Parathyroid adenoma (tissue), 2 donors: ENCODE data around the gene MEOX1.

Experiments
- H2AFZ ChIP-seq: fragments of 300-600 bp; sonication (generic); one replicate; pipeline ENCODE4 v1.7.0; 2017; ENCODE audit warnings: antibody characterized with exemption, mild to moderate bottlenecking
- H3K27ac ChIP-seq: fragments of 300-600 bp; sonication (generic); one replicate; pipeline ENCODE4 v1.7.0; 2017
- H3K27me3 ChIP-seq: fragments of 300-600 bp; sonication (generic); one replicate; pipeline ENCODE4 v1.7.0; 2017; ENCODE audit warnings: low read length; ENCODE audit not compliant: control insufficient read depth, insufficient read depth
- H3K36me3 ChIP-seq: fragments of 300-600 bp; sonication (generic); one replicate; pipeline ENCODE4 v1.7.0; 2017; ENCODE audit warnings: low read length; ENCODE audit not compliant: control insufficient read depth, insufficient read depth
- H3K4me1 ChIP-seq: fragments of 300-600 bp; sonication (generic); one replicate; pipeline ENCODE4 v1.7.0; 2017; ENCODE audit warnings: control low read depth
- H3K4me2 ChIP-seq: fragments of 300-600 bp; sonication (generic); one replicate; pipeline ENCODE4 v1.7.0; 2017; ENCODE audit warnings: low read length
- H3K4me3 ChIP-seq: fragments of 300-600 bp; sonication (generic); one replicate; pipeline ENCODE4 v1.7.0; 2017; ENCODE audit warnings: low read depth, low read length
- H3K79me2 ChIP-seq: fragments of 300-600 bp; sonication (generic); one replicate; pipeline ENCODE4 v1.7.0; 2017; ENCODE audit warnings: control low read depth
- H3K9ac ChIP-seq: fragments of 300-600 bp; sonication (generic); one replicate; pipeline ENCODE4 v1.7.0; 2017; ENCODE audit warnings: mild to moderate bottlenecking
- H3K9me3 ChIP-seq: fragments of 300-600 bp; sonication (generic); one replicate; pipeline ENCODE4 v1.7.0; 2017; ENCODE audit warnings: low read length; ENCODE audit not compliant: control insufficient read depth
- CTCF ChIP-seq: fragments of 300-600 bp; sonication (generic); IDR thresholded peaks from one replicate; pipeline ENCODE4 v1.7.0; 2017; ENCODE audit warnings: antibody characterized with exemption, mild to moderate bottlenecking
- donor health status: primary hyperparathyroidism.

MEOX1 gene

GRCh38 chr17:43628089-43628650 lies 33.6 kb downstream of the MEOX1 start:
- Histone ChIP-seq H3K4me1 (no peaks in the 10 kb centered on the region), H3K9me3 (no peaks in the 10 kb centered on the region), H3K79me2 (no peaks in the 10 kb centered on the region), H3K4me3 (no peak overlapping the region), H3K36me3 (no peaks in the 10 kb centered on the region), H3K27ac (no peak overlapping the region), H3K27me3 (no peaks in the 10 kb centered on the region), H3K9ac (no peak overlapping the region), H3K4me2 (no peak overlapping the region), H2AFZ (no peak overlapping the region)
- TF ChIP-seq CTCF = no peak

- Histone ChIP-seq H3K9me3 (no peaks in the 10 kb centered on the region), H3K36me3 (no peaks in the 10 kb centered on the region), H3K79me2 (no peaks in the 10 kb centered on the region), H3K4me3 (no peak overlapping the region), H3K4me1 (no peaks in the 10 kb centered on the region), H3K4me2 (no peak overlapping the region), H3K27ac (no peak overlapping the region), H3K27me3 (no peaks in the 10 kb centered on the region), H3K9ac (no peak overlapping the region), H2AFZ (no peak overlapping the region)
- TF ChIP-seq CTCF = no peak
These were observed 34.1 kb downstream of the MEOX1 start for GRCh38 chr17:43627653-43628052.

- Histone ChIP-seq H3K36me3 (no peaks in the 10 kb centered on the region), H3K79me2 (no peaks in the 10 kb centered on the region), H3K27ac (no peak overlapping the region), H3K4me1 (no peaks in the 10 kb centered on the region), H3K4me3 (no peak overlapping the region), H3K27me3 (no peaks in the 10 kb centered on the region), H3K9me3 (no peaks in the 10 kb centered on the region), H3K4me2 (no peak overlapping the region), H3K9ac (no peak overlapping the region), H2AFZ (no peak overlapping the region)
- TF ChIP-seq CTCF = no peak
These were observed 35.7 kb downstream of the MEOX1 start for GRCh38 chr17:43626023-43626422.

- H3K27ac ChIP-seq = no peak overlapping the region
- H3K4me1 ChIP-seq = no peaks in the 10 kb centered on the region
- H2AFZ ChIP-seq = no peak overlapping the region
- H3K36me3 ChIP-seq = no peaks in the 10 kb centered on the region
- no peaks in the 10 kb centered on the region for H3K9me3 ChIP-seq
- H3K4me2 ChIP-seq = no peak overlapping the region
- H3K9ac ChIP-seq = no peak overlapping the region
- H3K79me2 ChIP-seq = no peaks in the 10 kb centered on the region
- no peaks in the 10 kb centered on the region for H3K27me3 ChIP-seq
- no peak for TF ChIP-seq CTCF
- H3K4me3 ChIP-seq = no peak overlapping the region
These were observed 36.1 kb downstream of the MEOX1 start for GRCh38 chr17:43625606-43626005.

GRCh38 chr17:43620581-43620980 lies 41.1 kb downstream of the MEOX1 start:
- Histone ChIP-seq H3K27me3 (no peaks in the 10 kb centered on the region), H3K9ac (no peak overlapping the region), H3K4me1 (no peaks in the 10 kb centered on the region), H3K4me2 (no peak overlapping the region), H3K79me2 (no peaks in the 10 kb centered on the region), H3K4me3 (no peak overlapping the region), H2AFZ (no peak overlapping the region), H3K36me3 (no peaks in the 10 kb centered on the region), H3K27ac (no peak overlapping the region), H3K9me3 (no peaks in the 10 kb centered on the region)
- no peak for TF ChIP-seq CTCF
